Gastroesophageal sphincter (tissue), 4 donors: Measurements from ENCODE around the gene CIAO3. TPM values are rescaled to one million over a fixed set of nuclear protein-coding genes. Genes with fewer than 3 reads are reported as not detected.
A peak's percentile ranks its signal among the peaks of the same experiment; 100 is the strongest.

Experiments used
- ATAC-seq: fragments of 150-250 bp; one replicate; pipeline ENCODE4 v1.9.1; 2016; ENCODE audit warnings: mild to moderate bottlenecking, moderate library complexity
- H3K27ac ChIP-seq, 4 donors: fragments of 200-600 bp; sonication (generic) in 3 of 4; 1 replicate in 3 of 4; 2 replicates in 1 of 4; pipeline ENCODE4 v1.5.1; 2016 to 2019
- H3K27me3 ChIP-seq: fragments of 200-600 bp; sonication (generic); one replicate; pipeline ENCODE4 v1.5.1; 2019
- H3K36me3 ChIP-seq, 2 donors: fragments of 200-600 bp; sonication (generic); one replicate each; pipeline ENCODE4 v1.5.1; 2019; ENCODE audit warnings: control low read depth in 1 of 2
- H3K4me1 ChIP-seq, 3 donors: fragments of 200-600 bp; sonication (generic); 1 replicate in 2 of 3; 2 replicates in 1 of 3; pipeline ENCODE4 v1.5.1; 2016 to 2019; ENCODE audit warnings: control low read depth in 2 of 3
- H3K4me3 ChIP-seq, 2 donors: fragments of 200-600 bp; sonication (generic); one replicate each; pipeline ENCODE4 v1.5.1; 2019; ENCODE audit warnings: mild to moderate bottlenecking in 1 of 2, moderate library complexity in 1 of 2
- H3K9me3 ChIP-seq, 3 donors: fragments of 200-600 bp; sonication (generic); one replicate each; pipeline ENCODE4 v1.5.1; 2017 to 2019; ENCODE audit warnings: control low read depth in 2 of 3
- EP300 ChIP-seq: sonication (generic); formaldehyde crosslinking; IDR thresholded peaks from one replicate; pipeline ENCODE4 v1.6.1; 2017; ENCODE audit warnings: antibody characterized with exemption, mild to moderate bottlenecking
- POLR2A ChIP-seq, 2 donors: fragments of 450-650 bp; IDR thresholded peaks; one replicate each; pipeline ENCODE4 v1.6.1; 2017; ENCODE audit warnings: antibody characterized with exemption in 2 of 2, mild to moderate bottlenecking in 2 of 2, moderate library complexity in 1 of 2
- POLR2AphosphoS5 ChIP-seq: sonication (generic); formaldehyde crosslinking; IDR thresholded peaks from one replicate; pipeline ENCODE4 v1.6.1; 2017; ENCODE audit warnings: antibody characterized with exemption
- WGBS, 2 donors: methylation state at CpG; one replicate each; pipeline ENCODE4 v1.1.5; 2018; ENCODE audit warnings: low coverage in 1 of 2; 5-methylcytosine and 5-hydroxymethylcytosine counted together
- total RNA-seq, 4 donors: library from RNA; depleted of rRNA; stranded (reverse); fragments of >200 nt; gene quantifications; one replicate each; pipeline ENCODE4 v1.1.0, GENCODE V29; 2016
- TF ChIP-seq, protein P1 (sequence below), 4 experiments: fragments of 200-600 bp in 2 of 4; fragments of 450-650 bp in 2 of 4; sonication (generic) in 1 of 4; IDR thresholded peaks; one replicate each; pipeline ENCODE4 v1.5.1; 2017 to 2019; ENCODE audit warnings: antibody characterized with exemption in 4 of 4, mild to moderate bottlenecking in 2 of 4, moderate library complexity in 2 of 4

CIAO3 gene
- total RNA-seq, 4 donors from 2014 or later, result 18.5 to 46.7 (median 25.6) TPM

DNA sequence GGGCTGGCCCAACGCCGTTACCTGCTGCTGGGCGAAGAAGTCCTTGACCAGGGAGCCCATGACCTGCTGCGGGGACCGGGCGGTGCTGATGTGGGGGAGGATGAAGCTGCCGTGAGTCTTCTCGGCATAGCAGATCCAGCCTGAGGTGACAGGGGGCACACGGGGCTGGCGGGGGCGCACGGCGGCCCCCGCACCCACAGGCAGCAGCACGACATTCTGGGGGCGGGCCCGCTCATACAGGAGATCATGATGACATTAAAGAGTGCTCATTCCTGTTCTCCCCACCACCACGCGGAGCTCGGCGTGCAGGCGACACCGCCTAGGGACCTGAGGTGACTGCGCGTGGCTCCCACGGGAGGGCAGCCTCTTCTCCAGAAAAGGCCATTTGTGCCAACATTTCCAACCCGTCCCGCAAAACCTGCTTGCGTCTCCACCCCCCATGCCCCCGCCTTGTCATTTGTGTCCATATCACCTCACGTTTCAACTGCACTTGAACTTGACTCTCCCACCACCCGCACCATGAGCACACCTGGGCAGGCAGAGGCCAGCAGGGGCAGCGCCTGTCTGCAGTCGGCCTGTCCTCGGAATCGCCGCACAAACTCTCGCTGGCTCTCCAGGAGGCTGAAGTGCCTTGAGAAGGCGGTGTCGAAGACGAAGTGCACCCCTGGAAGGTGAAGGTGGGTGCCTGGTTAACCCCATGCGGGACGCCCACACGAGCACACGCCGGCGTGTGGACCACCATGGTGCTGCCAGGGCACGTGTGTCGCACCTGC, 6.4 kb downstream of the CIAO3 start:
- H3K9me3 ChIP-seq, result no peaks in the 10 kb centered on the region
- no peak overlapping the region for H3K4me3 ChIP-seq
- peaks cover 0 to 3% (median 0%) of the 10 kb centered on the region in 3 donors for H3K4me1 ChIP-seq
- H3K27ac ChIP-seq, result no peak overlapping the region
- peaks cover 0 to 100% of the 10 kb centered on the region in 2 donors for H3K36me3 ChIP-seq
- WGBS, 2 donors, result 84% methylated on average over 14 of the region's 49 CpGs; no CpG with 5 or more reads in 1 of the 2 donors
- H3K27me3 ChIP-seq, result peaks cover under 1% of the 10 kb centered on the region
- ATAC-seq, result no peak
- TF ChIP-seq POLR2A (IDR thresholded peaks at IDR 0.05) (no peak), EP300 (no peak), POLR2AphosphoS5 (no peak)
- TF ChIP-seq, protein P1, sequence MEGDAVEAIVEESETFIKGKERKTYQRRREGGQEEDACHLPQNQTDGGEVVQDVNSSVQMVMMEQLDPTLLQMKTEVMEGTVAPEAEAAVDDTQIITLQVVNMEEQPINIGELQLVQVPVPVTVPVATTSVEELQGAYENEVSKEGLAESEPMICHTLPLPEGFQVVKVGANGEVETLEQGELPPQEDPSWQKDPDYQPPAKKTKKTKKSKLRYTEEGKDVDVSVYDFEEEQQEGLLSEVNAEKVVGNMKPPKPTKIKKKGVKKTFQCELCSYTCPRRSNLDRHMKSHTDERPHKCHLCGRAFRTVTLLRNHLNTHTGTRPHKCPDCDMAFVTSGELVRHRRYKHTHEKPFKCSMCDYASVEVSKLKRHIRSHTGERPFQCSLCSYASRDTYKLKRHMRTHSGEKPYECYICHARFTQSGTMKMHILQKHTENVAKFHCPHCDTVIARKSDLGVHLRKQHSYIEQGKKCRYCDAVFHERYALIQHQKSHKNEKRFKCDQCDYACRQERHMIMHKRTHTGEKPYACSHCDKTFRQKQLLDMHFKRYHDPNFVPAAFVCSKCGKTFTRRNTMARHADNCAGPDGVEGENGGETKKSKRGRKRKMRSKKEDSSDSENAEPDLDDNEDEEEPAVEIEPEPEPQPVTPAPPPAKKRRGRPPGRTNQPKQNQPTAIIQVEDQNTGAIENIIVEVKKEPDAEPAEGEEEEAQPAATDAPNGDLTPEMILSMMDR (IDR thresholded peaks at IDR 0.05), result no peak

GRCh38 chr16:733382-734207, 7.2 kb downstream of the CIAO3 start:
- H3K9me3 ChIP-seq, result no peaks in the 10 kb centered on the region
- H3K36me3 ChIP-seq, result peaks cover 0 to 92% of the 10 kb centered on the region in 2 donors
- WGBS, 2 donors, result 90% methylated on average over 2 of the region's 34 CpGs; no CpG with 5 or more reads in 1 of the 2 donors
- ATAC-seq, result no peak
- no peak overlapping the region for H3K4me3 ChIP-seq
- H3K4me1 ChIP-seq, result peaks cover 0 to 6% (median 2%) of the 10 kb centered on the region in 3 donors
- no peak overlapping the region for H3K27ac ChIP-seq
- H3K27me3 ChIP-seq, result peaks cover 9% of the 10 kb centered on the region
- TF ChIP-seq, protein P1 (IDR thresholded peaks at IDR 0.05), result peak in 1 of 4 experiments; percentile 34
- TF ChIP-seq POLR2AphosphoS5 (no peak), EP300 (no peak), POLR2A (IDR thresholded peaks at IDR 0.05) (no peak)

- no peak for TF ChIP-seq EP300
- TF ChIP-seq, protein P1 (IDR thresholded peaks at IDR 0.05), result no peak
- TF ChIP-seq POLR2AphosphoS5, result no peak
- peaks cover 0 to 12% (median 9%) of the 10 kb centered on the region in 3 donors for H3K4me1 ChIP-seq
- H3K27me3 ChIP-seq, result peaks cover 16% of the 10 kb centered on the region
- H3K4me3 ChIP-seq, result no peak overlapping the region
- ATAC-seq, result no peak
- no CpG with 5 or more reads among the region's 13 CpGs for WGBS, 2 donors
- H3K9me3 ChIP-seq, result no peaks in the 10 kb centered on the region
- peaks cover 0 to 86% of the 10 kb centered on the region in 2 donors for H3K36me3 ChIP-seq
- H3K27ac ChIP-seq, result no peak overlapping the region
Measured at GRCh38 chr16:732936-733335, 7.9 kb downstream of the CIAO3 start.

DNA sequence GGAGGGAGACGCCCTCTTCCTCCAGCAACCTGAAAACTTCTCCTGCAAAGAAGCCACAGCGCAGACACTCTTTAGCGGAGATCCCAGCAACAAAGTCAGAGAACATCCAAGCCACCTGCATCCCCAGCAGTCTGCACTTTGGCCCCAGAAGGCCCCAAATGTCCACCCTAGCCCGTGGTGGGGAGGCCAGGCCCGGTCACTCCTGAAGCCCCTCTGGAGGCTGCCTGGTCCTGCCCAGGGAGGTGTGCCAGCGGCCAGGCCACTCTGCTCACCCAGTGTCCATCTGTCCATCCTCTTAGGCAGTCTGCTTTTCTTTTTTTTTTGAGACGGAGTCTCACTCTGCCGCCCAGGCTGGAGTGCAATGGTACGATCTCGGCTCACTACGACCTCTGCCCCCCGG, 8.5 kb downstream of the CIAO3 start:
- 83 to 98% methylated on average over 1 to 5 of the region's 12 CpGs for WGBS, 2 donors
- Histone ChIP-seq H3K27ac (no peak overlapping the region), H3K9me3 (no peaks in the 10 kb centered on the region), H3K27me3 (peaks cover 22% of the 10 kb centered on the region), H3K36me3 (peaks cover 0 to 80% of the 10 kb centered on the region in 2 donors), H3K4me3 (no peak overlapping the region), H3K4me1 (peaks cover 0 to 19% (median 15%) of the 10 kb centered on the region in 3 donors)
- no peak for TF ChIP-seq POLR2A (IDR thresholded peaks at IDR 0.05)
- TF ChIP-seq EP300, result no peak
- no peak for TF ChIP-seq POLR2AphosphoS5
- TF ChIP-seq, protein P1 (IDR thresholded peaks at IDR 0.05), result no peak
- no peak for ATAC-seq
